GM19099 (cell line): ENCODE measurements around the gene PADI1.

Experiments used
- POLR2A ChIP-seq: IDR thresholded peaks from 3 replicates; pipeline ENCODE4 v1.6.1; 2011; ENCODE audit warnings: low read depth; ENCODE audit not compliant: insufficient read length; ENCODE audit errors: extremely low read depth

The PADI1 gene

DNA sequence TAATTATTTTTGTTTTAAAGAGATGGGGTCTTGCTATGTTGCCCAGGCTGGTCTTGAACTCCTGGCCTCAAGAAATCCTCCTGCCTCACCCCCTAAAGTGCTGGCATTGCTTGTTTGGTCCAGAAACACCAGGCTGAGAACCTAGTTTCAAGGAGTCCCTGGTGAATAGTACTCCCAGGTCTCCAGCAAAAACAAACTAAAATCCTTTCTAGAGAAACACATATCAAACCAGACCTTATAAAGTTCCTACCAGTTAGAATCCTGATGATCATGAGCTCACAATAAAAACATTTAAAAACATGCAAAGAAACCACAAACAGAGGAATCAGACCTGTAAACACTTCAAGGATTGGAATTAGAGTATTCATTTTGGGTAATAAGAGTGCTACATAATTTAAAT is 34.4 kb upstream of the PADI1 start:
- TF ChIP-seq POLR2A, result no peak

DNA sequence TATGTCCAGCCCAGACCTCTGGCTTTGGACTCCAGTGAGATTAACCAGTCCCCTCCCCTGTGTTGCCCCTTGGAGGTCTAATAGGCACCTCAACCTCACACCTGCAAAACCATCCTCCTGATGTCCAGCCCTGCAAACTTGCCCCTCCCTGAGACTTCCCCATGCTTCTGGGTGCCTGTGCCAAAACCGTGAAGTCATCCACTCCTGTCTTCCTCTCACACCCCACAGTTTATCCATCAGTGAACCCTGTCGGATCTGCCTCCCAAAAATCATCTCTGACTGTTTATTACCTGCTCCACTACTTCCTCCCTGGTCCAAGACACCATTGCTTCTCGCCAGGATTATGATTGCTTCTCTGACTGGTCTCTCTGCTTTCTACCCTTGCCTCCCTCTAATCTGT is 31.7 kb upstream of the PADI1 start:
- no peak for TF ChIP-seq POLR2A

DNA sequence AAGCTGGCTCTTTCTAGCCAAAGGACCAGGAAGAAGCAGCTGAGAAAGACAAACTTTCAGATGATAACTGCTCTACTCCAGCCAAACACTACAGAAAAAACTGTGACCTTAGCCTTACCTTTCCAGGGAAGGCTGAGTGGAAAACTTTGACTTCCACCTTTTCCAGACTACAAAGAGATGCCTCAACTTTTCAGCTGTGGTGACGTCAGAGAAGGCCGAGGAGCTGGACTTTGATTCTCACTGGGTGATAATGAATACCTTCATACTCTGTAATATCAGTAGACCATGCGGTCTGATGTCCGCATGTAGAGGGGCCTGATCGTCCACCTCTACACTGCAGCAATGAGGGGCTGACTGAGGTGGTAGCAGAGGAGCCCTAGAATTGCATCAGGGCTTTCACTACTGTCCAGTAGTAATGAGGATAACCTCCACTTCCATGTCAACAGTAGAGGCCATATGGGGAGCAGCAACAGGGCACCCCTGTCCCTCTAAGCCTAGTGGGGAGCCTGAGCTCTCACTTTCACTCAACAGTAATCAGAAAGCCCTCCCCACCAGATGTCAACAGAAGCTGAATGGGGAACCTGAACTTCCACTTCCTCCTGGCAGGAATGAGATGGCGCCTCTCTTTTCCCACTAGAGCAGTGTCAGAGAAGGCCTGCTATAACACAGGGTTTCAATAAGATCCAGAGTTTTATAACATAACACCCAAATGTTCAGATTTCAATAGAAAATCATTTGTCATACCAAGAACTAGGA is 28.4 kb upstream of the PADI1 start:
- no peak for TF ChIP-seq POLR2A

DNA sequence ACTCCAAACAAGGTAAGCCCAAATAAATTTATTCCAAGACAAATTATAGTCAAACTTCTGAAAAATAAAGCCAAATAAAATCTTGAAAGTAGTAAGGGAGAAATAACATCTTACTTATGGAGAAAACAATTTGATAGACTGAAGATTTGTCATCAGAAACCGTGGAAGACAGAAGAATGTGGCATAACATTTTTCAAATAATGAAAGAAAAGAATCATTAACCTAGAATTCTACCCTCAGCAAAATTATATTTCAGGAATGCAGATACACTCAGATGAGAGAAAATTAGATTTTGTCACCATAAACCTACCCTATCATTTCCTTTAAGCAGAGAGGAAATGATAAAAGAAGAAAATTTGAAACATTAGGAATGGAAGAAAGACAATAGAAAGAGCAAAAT is 27.3 kb upstream of the PADI1 start:
- TF ChIP-seq POLR2A, result no peak

DNA sequence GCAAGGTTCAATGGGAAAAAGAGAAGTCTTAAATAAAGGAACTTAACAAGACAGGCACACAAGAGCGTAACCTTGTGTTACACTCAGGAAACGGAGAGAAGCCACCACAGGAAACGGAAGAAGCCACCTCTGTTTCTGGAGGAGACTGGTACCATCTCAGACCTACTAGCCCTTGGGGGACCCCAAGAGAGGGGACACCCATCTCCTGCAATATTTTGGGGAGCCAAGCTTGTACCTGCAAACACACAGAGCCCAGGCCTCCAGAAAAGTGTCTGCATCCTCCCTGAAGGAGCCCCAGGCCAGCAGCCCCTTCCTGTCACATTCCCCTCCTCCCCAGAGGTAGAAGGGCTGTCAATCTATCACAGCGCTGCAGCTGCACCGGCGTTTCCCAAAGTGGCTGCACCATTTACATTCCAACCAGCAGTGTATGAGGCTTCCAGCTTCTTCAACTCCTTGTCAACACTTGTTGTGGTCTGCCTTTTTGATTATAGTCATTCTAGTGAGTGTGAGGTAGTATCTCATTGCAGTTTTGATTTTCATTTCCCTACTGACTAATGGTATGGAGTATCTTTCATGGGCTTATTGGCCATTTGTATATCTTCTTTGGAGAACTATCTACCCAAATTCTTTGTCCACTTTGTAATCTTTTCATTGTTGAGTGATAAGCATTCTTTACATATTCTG is 23.0 kb upstream of the PADI1 start:
- no peak for TF ChIP-seq POLR2A

DNA sequence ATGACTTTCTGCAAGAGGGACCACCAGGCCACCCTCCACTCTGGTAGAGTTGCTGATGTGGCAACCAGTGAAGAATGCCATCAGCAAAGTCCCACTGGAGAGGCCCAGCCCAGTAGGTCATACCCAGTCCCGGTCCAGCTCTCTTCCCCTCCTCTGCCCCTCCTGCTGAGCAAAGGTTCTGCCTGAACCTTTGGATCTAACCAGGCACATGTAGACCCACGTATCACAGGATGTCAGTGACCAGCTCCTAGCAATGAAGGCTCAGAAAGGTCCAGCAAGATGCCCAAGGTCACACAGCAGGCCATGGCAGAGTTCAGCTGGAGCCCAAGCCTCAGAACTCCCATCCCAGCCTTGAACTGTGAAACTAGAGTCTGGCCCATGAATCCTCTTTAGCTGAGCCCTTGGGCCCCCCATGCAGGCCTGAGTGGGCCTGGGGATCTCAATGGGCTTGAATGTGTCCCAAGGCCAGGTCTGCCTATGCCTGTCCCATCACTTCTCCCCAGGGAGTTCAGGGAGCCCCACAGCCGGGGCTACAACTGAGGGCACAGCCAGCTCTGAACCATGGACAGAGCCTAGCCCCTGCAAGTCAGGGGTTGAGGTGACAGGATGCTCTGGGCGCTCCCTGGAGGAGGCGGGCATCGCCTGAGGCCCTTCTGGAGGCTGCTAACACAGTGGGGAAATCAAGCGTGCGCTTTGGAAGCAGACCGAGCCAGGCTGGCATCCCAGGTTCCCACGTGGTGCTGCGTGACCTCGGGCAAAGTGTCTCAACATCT is 21.4 kb upstream of the PADI1 start:
- TF ChIP-seq POLR2A, result no peak

DNA sequence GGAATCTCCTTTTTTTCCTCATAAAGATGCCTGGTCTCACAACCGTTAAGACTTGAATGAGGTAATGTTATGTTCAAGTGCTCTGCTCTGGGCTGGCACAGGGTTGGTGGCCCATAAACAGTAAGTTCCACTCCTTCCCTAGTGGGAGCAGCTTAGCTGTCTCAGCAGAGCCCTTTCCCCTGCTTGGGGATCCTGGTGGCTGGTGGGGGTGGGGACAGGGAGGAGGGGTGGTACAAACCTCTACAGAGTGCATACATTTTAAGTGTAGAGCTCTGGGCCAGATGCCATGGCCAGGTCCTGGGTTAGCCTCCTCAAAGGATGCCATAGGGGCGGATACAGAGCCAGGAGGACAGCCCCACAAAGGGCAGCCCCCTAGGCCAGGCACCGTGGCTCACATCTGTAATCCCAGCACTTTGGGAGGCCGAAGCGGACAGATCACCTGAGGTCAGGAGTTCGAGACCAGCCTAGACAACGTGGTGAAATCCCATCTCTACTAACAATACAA is 20.7 kb upstream of the PADI1 start:
- TF ChIP-seq POLR2A, result no peak

DNA sequence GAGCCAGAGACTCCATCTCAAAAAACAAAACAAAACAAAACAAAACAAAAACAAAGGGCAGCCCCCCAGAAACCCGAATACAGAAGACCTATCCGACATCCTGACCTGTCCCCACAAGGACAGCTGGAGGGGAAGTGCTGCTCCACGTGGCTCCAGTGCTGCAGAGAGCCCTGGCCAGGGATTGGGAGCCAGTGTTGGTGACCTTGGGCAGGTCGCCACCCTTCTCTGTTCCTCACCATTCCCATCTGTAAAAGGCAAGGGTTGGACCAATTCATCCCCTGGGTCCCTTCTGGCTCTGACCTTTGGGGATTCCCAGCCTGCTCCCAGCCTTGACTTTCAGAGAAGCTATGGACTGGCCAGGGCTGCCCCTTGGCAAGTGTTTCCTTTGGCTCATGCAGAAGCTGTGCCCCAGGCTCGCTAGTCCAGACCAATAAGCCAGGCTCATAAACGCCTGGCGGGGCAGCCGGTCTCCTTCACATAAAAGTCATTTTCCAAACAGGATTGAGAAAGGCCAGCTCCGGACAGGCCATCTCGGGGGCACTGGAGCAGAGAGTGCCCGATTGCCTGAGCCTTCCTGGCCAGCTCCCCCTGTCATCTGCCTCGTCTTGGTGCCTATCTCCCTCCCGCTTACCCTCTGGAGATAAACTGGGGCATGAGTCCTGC is 20.0 kb upstream of the PADI1 start:
- TF ChIP-seq POLR2A, result no peak

DNA sequence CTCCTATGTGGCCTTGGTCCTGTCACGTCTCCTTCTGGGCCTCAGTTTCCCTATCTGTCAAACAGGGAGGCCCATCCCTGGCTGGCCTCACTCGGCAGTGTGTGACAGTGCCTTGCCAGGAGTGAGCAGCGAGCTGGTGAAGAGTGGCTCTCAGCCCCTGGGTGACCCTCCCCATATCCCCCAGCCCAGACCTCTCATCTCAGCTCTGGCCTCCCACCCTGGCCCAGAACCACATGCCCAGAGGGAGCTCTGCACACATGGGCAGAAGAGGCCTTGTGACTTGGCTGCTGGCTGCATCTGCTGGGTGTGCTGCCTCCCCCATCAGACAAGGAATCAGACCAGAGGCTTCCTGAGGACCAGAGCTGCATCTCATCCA is 19.5 kb upstream of the PADI1 start:
- no peak for TF ChIP-seq POLR2A

DNA sequence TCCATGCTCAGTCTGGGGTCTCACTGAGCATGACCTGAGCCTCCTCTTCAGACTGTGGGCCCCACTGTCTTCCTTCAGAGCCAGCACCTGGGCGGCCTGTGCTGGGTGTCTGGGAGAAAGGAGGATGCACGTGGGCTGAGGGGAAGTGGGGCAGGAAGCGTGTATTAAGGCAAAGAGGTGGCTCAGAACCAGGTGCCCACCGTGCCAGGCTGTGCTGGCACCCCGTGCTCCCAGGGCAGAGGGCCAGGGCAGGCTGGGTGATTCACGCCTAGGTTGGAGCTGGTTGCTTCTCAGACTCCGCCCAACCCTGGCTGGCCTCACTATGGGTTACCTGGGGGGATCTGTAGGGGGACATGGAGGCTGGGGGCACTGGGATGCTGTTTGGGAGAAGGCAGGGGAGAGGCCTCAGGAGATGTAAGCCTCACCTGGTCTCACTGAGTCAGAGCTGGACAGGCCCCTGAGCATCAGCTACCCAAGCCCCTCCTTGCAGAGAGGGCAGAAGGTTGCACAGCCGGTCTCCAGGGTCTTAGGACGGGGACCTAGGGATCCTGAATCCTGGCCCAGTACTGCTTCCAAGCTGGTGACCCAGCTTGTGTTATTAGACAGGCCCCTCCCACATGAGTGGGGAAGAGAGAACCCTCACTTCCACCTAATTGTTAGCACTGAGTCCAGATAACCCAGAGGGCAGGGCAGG is 18.6 kb upstream of the PADI1 start:
- TF ChIP-seq POLR2A, result no peak

DNA sequence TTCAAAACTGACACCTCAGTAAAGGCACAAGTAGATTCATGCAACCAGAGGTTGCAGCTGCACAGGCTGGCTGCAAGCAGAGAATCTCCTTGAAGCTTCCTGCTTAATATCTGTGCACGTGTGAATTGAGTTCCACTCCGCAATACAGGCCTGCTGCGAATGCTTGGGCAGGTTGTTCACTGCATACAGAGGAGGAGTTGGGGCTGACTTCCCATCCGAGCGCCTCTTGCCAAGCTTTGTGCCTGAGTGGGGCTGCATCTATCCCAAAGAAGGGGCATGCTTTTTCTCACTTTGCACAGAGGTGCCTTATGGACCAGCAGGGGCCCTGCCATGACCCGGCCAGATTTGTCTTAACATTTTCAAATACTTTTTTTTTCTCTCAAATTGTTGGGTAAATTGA is 17.9 kb upstream of the PADI1 start:
- TF ChIP-seq POLR2A, result no peak

DNA sequence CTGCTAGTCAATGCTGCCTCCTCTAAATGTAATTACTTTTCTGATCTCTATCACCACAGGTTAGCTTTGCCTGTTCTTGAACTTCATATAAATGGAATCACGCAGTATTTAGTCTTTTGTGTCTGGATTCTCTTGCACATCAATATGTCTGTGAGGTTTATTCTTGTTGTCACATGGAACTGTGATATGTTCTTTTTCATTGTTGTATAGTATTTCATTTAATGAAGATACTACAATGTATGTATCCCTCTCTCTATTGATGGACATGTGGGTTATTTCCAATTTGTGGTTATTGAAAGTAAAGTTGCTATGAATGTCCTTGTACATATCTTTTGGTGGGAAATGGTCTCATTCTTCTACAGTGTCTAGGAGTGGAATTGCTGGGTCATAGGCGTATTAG is 16.7 kb upstream of the PADI1 start:
- no peak for TF ChIP-seq POLR2A

DNA sequence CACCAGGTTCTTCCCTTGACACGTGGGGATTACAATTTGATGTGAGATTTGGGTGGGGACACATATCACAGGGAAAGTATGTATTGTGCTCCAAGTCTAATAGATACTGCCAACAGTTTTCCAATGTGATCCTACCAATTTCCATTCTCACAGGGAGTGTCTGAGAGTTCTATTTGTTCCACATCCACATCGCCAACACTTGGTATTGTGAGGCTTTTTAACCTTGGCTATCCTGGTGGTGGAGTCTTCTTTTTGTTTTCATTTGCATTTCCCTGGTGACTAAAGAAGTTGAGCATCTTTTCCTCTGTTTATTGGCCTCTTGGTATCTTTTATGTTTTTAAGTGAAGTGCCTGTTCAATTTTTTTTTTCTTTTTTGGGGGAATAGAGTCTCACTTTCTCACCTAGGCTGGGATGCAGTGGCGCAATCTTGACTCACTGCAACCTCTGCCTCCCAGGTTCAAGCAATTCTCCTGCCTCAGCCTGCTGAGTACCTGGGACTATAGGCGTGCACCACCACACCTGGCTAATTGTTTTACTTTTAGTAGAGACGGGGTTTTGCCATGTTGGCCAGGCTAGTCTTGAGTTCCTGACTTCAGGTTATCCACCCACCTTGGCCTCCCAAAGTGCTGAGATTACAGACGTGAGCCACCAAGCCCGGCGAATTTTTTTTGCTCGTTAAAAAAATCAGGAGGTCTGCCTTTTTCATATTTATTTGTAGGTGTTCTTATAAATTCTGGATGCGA is 15.9 kb upstream of the PADI1 start:
- no peak for TF ChIP-seq POLR2A

DNA sequence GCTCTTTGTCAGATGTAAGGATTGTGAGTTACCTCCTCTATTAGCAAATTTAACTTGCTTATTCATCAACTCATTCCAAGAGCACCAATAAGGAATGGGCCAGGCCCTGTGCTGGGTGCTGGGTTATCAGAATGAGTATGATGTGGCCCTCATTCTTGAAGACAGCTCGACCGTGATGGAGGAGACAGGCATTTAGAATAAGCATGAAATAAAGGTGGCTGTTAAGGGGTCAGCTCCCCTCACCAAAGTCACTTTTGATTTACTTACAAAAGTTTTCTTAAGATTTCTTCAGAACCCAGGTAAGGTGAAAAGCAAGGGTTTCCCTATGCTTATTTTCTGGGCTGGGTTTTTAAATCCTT is 15.3 kb upstream of the PADI1 start:
- no peak for TF ChIP-seq POLR2A
